KOPT-K1 (cell line): Measurements from ENCODE around the gene LAMB4.

Experiments
- H3K27ac ChIP-seq: fragments of 200-600 bp; sonication (generic); 2 replicates; pipeline ENCODE4 v1.5.1; 2016; ENCODE audit warnings: antibody characterized with exemption, mild to moderate bottlenecking, low read depth, low read length; ENCODE audit not compliant: poor library complexity, severe bottlenecking
- H3K36me3 ChIP-seq: fragments of 200-600 bp; sonication (generic); 2 replicates; pipeline ENCODE4 v1.5.1; 2017; ENCODE audit warnings: antibody characterized with exemption, mild to moderate bottlenecking, low read length, moderate library complexity; ENCODE audit not compliant: insufficient read depth
- H3K9me3 ChIP-seq: fragments of 200-600 bp; sonication (generic); 2 replicates; pipeline ENCODE4 v1.5.1; 2017; ENCODE audit warnings: antibody characterized with exemption, low read length, mild to moderate bottlenecking; ENCODE audit not compliant: insufficient read depth, poor library complexity, severe bottlenecking

Gene LAMB4, protein sequence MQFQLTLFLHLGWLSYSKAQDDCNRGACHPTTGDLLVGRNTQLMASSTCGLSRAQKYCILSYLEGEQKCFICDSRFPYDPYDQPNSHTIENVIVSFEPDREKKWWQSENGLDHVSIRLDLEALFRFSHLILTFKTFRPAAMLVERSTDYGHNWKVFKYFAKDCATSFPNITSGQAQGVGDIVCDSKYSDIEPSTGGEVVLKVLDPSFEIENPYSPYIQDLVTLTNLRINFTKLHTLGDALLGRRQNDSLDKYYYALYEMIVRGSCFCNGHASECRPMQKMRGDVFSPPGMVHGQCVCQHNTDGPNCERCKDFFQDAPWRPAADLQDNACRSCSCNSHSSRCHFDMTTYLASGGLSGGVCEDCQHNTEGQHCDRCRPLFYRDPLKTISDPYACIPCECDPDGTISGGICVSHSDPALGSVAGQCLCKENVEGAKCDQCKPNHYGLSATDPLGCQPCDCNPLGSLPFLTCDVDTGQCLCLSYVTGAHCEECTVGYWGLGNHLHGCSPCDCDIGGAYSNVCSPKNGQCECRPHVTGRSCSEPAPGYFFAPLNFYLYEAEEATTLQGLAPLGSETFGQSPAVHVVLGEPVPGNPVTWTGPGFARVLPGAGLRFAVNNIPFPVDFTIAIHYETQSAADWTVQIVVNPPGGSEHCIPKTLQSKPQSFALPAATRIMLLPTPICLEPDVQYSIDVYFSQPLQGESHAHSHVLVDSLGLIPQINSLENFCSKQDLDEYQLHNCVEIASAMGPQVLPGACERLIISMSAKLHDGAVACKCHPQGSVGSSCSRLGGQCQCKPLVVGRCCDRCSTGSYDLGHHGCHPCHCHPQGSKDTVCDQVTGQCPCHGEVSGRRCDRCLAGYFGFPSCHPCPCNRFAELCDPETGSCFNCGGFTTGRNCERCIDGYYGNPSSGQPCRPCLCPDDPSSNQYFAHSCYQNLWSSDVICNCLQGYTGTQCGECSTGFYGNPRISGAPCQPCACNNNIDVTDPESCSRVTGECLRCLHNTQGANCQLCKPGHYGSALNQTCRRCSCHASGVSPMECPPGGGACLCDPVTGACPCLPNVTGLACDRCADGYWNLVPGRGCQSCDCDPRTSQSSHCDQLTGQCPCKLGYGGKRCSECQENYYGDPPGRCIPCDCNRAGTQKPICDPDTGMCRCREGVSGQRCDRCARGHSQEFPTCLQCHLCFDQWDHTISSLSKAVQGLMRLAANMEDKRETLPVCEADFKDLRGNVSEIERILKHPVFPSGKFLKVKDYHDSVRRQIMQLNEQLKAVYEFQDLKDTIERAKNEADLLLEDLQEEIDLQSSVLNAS (N-terminal part only)

DNA sequence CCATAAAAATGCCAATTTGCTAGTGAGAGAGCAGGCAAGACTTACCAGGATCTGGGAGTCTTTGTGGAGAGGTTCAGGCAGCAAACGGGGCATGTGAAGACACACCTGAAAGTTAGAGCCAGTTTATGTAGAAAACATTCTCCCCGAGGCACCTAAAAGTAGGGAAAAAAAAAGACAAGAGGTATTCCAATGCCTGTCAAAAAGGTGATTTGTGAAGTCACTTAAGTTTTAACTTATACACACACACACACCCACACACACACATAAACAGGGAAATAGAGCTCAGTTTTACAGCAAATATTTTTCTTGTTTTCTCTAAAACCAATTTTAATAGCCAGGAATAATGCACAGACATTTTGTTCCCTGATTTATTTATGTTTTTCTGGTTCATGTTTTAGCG is at the start of gene LAMB4:
LAMB4 (minus strand) TSS at position 101 of the 400 bp plus-strand sequence. CDS start 7,197 bp downstream, outside the sequence.
- H3K27ac ChIP-seq, result no peak within 1 kb of the TSS

DNA sequence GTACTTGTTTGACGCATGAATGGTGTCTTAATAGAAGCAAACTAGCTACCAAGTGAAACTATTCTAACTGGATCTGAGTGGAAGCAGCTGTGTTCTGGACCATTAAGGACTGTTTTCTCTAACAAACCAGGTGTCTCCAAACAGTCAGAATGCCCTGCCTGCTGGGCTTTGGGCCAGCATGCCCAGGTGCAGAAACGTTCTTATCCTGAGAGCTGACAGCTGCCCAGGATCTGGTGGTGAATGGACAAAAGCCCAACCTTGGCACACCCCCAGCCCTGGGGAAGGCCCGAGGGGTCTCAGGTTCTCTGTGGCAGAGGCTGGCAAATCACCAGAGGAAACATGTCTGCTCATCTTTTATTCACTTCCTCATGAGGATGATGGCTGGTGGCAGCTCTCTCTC is 48.2 kb upstream of the LAMB4 start:
- Histone ChIP-seq H3K36me3 (no peaks in the 10 kb centered on the region), H3K9me3 (no peaks in the 10 kb centered on the region), H3K27ac (no peak overlapping the region)

More for the DNA sequence above, at the start of gene LAMB4:
- no peaks in the 10 kb centered on the region for H3K36me3 ChIP-seq
- no peaks in the 10 kb centered on the region for H3K9me3 ChIP-seq

DNA sequence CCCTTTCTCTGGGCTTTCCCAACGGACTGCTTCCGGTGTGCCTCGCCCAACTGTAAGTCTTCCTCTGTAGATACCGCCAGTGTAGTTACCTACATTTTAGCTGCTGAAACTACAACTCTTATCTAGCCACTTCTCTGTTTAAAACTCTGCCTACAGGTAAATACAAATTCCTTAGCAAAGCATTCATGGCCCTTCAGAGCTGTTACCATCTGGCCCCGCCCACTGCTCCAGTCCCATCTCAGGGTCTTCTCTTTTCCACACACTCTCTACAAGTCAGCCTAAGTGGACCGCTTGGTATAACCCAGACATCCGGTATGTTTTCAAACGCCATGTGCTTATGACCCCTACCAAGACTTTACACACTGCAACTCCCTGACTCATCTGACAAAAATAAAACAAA is 41.0 kb upstream of the LAMB4 start:
- no peak overlapping the region for H3K27ac ChIP-seq
- no peaks in the 10 kb centered on the region for H3K36me3 ChIP-seq
- no peaks in the 10 kb centered on the region for H3K9me3 ChIP-seq

DNA sequence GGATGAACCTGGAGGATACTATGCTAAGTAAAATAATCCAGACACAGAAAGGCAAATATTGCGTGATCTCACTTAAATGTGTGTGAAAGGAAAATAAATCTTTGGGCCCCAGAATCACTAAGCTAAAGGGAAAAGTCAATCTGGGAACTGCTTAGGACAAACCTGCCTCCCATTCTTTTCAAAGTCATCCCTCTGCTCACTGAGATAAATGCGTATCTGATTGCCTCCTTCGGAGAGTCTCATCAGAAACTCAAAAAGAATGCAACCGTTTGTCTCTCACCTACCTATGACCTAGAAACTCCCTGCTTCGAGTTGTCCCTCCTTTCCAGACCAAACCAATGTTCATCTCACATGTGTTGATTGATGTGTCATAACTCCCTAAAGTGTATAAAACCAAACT is 40.1 kb upstream of the LAMB4 start:
- Histone ChIP-seq H3K27ac (no peak overlapping the region), H3K36me3 (no peaks in the 10 kb centered on the region), H3K9me3 (no peaks in the 10 kb centered on the region)

DNA sequence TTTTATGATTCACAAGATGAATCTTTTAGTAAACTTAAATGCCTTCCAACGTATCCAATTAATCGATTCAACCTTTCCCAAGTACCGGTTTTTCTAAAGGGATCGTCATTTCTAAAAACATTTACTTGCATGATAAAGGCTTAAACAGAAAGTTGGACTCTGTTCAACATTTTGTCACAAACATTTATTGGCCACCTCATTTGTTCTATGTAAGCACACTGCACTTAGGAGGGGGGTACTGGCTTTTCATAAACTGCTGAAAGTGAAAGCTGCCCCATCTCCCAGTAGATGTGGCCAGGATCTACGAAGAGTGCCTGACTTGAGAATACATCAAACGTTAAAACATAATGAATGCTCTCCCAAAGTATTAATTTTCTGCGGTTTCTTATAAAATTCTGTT is 37.3 kb upstream of the LAMB4 start:
- H3K27ac ChIP-seq, result no peak overlapping the region
- no peaks in the 10 kb centered on the region for H3K36me3 ChIP-seq
- H3K9me3 ChIP-seq, result no peaks in the 10 kb centered on the region

DNA sequence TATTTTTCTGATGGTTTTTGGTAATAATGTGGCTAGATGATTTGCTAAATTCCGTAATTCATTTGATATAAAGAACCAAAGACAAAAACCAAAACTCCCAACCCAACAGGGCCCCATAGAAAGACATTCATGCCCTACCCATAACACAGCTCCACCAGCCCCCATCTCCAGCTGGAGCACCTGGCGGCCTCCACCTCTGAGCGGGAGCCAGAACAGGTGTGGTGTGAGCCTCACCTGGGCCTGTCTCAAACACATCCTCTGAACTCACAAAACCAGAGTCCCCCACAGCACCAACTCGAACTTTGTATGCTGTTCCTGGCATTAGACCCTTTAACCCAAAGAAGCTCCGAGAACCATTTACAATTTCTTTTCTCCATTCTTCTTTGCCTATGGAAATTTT is 36.5 kb upstream of the LAMB4 start:
- H3K27ac ChIP-seq, result no peak overlapping the region
- no peaks in the 10 kb centered on the region for H3K9me3 ChIP-seq
- H3K36me3 ChIP-seq, result no peaks in the 10 kb centered on the region

DNA sequence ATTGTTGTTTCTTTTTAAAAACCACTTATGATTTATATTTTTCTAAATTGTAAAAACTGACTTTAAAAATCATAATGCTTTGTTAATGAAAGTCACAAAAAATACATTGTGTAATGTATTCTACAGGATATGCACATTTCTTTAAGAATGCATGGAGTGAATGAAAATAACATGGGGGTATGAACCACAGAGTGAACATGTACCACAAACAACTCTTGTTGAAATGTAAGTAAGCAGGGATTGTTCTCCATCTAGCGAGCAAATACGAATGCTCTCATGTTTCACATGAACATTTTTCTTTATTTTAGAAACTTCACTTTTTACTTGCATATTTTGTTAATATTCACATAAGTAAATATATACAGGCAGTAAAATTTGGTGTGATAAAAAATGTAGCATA is 35.6 kb upstream of the LAMB4 start:
- Histone ChIP-seq H3K27ac (no peak overlapping the region), H3K9me3 (no peaks in the 10 kb centered on the region), H3K36me3 (no peaks in the 10 kb centered on the region)

DNA sequence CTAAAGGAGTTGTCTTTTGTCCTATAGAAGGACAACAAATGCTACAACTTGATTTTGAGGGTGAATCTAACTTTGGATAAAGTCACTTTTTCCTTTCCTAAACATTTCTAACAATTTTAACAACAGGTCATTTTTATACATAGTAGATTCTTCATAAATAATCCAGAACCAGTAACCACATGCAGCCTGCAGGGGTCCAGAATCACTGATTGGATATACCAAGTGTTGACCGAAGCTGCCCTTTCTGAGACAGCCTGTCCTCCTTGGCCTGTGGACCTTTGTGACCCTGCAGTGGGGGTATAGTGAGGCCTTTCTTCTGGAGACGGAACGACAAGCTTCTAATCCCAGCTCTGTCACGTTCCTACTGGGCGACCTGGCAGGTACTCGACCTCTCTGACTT is 34.8 kb upstream of the LAMB4 start:
- Histone ChIP-seq H3K9me3 (no peaks in the 10 kb centered on the region), H3K36me3 (no peaks in the 10 kb centered on the region)

DNA sequence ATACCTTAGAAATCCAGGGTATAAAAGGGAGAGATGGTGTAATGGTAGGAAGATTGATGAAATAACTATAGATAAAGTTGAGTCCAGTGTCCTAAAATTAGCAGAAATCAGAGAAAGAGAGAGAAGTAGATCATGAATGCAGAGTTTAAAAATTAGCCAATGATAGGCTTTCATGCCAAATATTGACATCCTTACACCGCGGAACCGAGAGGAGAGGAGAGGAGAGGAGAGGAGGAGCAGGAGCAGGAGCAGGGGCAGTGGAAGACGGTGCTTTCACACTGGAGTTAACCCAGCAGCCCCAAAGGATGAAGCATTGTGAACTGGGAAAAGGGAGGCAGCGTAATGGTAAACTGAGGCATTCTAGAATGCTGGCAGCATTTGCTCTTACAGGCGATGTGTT is 34.2 kb upstream of the LAMB4 start:
- H3K9me3 ChIP-seq, result no peaks in the 10 kb centered on the region
- no peaks in the 10 kb centered on the region for H3K36me3 ChIP-seq
- no peak overlapping the region for H3K27ac ChIP-seq

More for the DNA sequence above, 34.8 kb upstream of the LAMB4 start:
- H3K27ac ChIP-seq, result no peak overlapping the region

DNA sequence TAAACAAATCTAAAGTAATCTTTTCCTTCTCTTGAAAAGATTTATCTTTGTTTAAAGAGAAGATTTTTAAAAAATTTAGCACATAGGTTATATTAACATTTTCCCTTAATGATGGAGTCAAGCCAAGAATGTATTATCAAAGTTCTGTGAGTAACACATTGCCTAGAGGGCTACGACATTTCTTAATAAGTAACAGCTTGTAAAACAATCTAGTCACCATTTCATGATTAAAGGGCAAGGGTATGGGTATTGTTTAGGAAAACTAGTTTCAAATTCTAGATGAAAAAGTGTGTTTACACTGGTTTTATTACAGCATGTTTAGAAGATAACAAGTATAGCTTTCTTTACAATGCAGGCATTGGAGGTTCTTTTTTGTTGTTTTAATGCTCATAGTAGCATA is 28.6 kb upstream of the LAMB4 start:
- no peak overlapping the region for H3K27ac ChIP-seq
- H3K36me3 ChIP-seq, result no peaks in the 10 kb centered on the region
- no peaks in the 10 kb centered on the region for H3K9me3 ChIP-seq

DNA sequence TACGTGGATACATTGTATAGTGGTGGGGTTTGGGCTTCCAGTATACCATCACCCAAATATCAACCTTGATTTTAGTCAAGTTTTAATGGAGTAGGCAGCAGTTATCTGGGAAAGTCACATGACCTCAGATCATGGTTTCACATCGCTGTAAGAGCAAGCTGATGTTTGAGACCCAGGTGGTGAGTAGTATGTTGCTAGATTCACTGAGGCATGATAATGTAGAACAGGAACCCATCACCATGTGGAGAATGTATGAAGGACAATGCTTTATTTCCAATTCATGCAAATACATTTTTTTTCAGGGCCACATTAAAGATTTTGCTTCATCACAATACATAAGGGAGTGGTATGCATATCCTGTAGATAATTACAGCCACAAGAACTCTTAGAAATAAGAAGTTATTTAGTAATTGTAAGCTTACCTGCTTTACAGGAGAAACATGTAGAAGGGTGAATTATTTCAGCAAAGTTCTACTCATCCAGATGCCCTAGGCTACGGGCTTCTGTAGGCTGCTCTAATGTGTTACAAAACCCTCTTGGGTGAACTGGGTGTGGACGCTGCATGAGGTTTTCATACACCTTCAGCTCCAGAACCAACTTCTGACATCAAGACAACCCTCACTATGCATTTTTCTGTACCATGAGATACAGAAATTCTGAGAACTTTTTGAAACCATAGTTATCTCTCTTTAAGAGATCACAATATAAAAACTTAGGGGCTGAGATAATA is 27.6 kb upstream of the LAMB4 start:
- Histone ChIP-seq H3K36me3 (no peaks in the 10 kb centered on the region), H3K9me3 (no peaks in the 10 kb centered on the region), H3K27ac (no peak overlapping the region)

DNA sequence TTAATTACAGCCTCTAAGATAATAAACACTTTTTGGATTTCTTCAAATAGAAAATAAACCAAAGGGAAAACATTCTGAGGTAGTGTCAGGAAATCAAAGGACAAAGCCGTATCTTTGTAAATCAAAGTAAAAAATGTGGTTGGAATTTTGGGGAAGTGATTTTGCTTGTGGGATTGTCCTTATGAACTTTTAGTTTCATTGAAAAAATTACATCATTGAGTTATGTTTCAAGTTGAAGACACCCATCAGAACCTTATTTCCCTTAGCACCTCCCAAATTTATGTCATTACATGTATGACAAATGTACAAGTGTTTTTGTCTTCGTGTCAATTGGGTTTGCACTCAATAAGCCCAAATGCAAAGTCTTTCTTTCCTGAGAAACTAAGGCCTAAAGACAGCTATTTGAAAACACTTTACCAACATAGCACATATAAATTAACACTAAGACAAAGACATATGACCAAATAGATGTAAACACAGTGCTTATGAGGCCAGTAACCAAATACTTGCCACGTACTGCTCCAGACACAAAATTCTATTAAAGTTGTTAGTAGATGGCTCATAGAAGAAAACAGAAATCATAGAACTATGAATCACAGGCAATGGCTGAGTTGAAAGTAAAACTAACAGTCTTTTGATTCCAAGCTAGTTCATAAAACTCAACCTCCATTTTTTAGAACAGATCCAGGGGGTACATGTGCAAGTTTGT is 26.9 kb upstream of the LAMB4 start:
- Histone ChIP-seq H3K9me3 (no peaks in the 10 kb centered on the region), H3K27ac (no peak overlapping the region), H3K36me3 (no peaks in the 10 kb centered on the region)

DNA sequence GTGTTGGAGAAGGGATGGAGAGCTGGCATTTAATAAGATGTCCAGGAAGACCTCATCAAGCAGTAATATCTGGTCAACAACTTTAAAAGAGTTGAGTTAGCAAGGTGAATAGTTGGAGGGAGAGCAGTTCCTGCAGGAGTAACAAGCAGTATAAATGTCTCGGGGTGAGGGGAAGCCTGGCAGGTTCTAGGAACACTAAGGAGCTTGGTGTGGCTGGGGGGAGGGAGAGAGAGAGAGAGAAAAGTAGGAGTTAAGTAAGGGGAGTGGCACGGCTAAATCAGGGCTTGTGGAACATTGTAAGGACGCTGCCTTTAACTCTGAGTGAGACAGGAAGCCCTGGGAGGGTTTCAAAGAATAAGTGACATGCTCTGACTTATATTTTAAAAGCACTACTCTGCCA is 22.0 kb upstream of the LAMB4 start:
- H3K27ac ChIP-seq, result no peak overlapping the region
- no peaks in the 10 kb centered on the region for H3K9me3 ChIP-seq
- no peaks in the 10 kb centered on the region for H3K36me3 ChIP-seq

DNA sequence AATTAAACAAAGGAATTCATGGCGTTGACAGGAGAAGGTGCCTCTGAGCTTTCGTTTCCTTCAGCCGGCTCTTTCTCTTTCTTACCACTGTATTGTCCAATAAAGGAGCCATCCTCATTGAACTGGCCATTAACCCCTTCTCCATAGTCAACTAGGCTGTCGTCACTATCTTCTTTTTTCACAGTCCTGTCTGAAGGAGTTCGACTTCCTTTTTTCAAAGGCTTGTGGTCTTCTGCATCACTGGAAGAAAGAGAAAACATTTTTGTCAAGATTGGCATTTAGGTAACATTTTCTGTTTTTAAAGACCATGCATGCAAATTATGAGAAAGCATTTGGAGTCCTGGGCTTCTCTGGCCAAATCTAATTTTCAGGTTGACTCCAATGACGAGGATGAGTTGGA is 19.7 kb upstream of the LAMB4 start:
- Histone ChIP-seq H3K9me3 (no peaks in the 10 kb centered on the region), H3K27ac (no peak overlapping the region), H3K36me3 (no peaks in the 10 kb centered on the region)
